Esophagus squamous epithelium (tissue), 5 donors: ENCODE measurements around the gene ZNF280A. TPM values are rescaled to one million over a fixed set of nuclear protein-coding genes. Genes with fewer than 3 reads are reported as not detected.
"Not testable (repeated sequence)": the region's sequence is repeated elsewhere in the genome, so short reads cannot be mapped to it uniquely, and the experiment has no call there.

ENCODE experiments used
- DNase-seq: peaks from one replicate; lab custom pipeline; 2025; lab: John Stamatoyannopoulos, UW
- H3K27ac ChIP-seq, 4 donors: fragments of 200-600 bp; sonication (generic); one replicate each; pipeline ENCODE4 v1.5.1; 2016 to 2019; ENCODE audit warnings: mild to moderate bottlenecking in 1 of 4
- H3K27me3 ChIP-seq, 4 donors: fragments of 200-600 bp; sonication (generic); 1 replicate in 3 of 4; 2 replicates in 1 of 4; pipeline versions ENCODE4 v1.5.1 to v1.6.0; 2017 to 2021; ENCODE audit warnings: antibody characterized with exemption in 1 of 4
- H3K36me3 ChIP-seq, 3 donors: fragments of 200-600 bp; sonication (generic); one replicate each; pipeline ENCODE4 v1.5.1; 2016 to 2019
- H3K4me1 ChIP-seq, 3 donors: fragments of 200-600 bp; sonication (generic); one replicate each; pipeline ENCODE4 v1.5.1; 2017 to 2019
- H3K4me3 ChIP-seq, 4 donors: fragments of 200-600 bp; sonication (generic); 1 replicate in 3 of 4; 2 replicates in 1 of 4; pipeline ENCODE4 v1.5.1; 2016 to 2019; ENCODE audit warnings: mild to moderate bottlenecking in 2 of 4, moderate library complexity in 1 of 4
- H3K9me3 ChIP-seq, 3 donors: fragments of 200-600 bp; sonication (generic); one replicate each; pipeline ENCODE4 v1.5.1; 2016 to 2019
- CTCF ChIP-seq, 6 experiments: fragments of 450-650 bp in 4 of 6; fragments of 200-600 bp in 2 of 6; sonication (generic) in 2 of 6; IDR thresholded peaks; one replicate each; pipeline ENCODE4 v1.5.1; 2016 to 2019; ENCODE audit warnings: antibody characterized with exemption in 6 of 6, mild to moderate bottlenecking in 4 of 6, moderate library complexity in 4 of 6
- POLR2A ChIP-seq, 4 donors: fragments of 450-650 bp; IDR thresholded peaks; one replicate each; pipeline ENCODE4 v1.6.1; 2017; ENCODE audit warnings: antibody characterized with exemption in 4 of 4, mild to moderate bottlenecking in 4 of 4, moderate library complexity in 3 of 4
- WGBS, 2 donors: methylation state at CpG; one replicate each; pipeline ENCODE4 v1.1.5; 2018; 5-methylcytosine and 5-hydroxymethylcytosine counted together
- intact Hi-C: fragments of 100-400 bp; cut with DNase I; formaldehyde crosslinking; loops from one replicate; pipeline ENCODE4 v1.15.0; 2022
- total RNA-seq, 4 donors: library from RNA; depleted of rRNA; stranded (reverse); fragments of >200 nt; gene quantifications; one replicate each; pipeline ENCODE4 v1.1.0, GENCODE V29; 2016
- donor health status: DM: yes; HTN: yes; CAD: no.

Gene ZNF280A
- total RNA-seq, 4 donors from 2014 or later: not detected

DNA sequence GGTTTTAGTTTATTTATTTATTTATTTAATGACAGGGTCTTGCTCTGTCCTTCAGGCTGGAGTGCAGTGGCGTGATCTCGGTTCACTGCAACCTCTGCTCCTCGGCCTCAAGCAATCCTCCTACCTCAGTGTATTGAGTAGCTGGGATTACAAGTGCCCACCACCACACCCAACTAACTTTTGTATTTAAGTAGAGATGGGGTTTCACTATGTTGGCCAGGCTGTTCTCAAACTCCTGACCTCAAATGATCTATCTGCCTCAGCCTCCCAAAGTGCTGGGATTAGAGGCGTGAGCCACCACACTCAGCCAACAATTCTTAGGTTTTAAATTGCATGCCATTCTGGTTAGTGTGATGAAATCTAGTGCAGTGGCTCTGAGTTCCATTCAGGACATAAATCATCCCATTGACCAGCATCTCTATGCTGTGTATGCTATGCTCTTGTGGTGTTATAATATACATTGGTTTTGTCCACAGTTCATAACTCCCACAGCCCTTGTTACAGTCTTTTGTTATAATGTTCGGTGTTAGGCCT is 40.0 kb downstream of the ZNF280A start:
- H3K27ac ChIP-seq: no peak overlapping the region
- H3K27me3 ChIP-seq: no peaks in the 10 kb centered on the region
- 91 to 94% methylated on average over 5 of the region's 5 CpGs for WGBS, 2 donors

DNA sequence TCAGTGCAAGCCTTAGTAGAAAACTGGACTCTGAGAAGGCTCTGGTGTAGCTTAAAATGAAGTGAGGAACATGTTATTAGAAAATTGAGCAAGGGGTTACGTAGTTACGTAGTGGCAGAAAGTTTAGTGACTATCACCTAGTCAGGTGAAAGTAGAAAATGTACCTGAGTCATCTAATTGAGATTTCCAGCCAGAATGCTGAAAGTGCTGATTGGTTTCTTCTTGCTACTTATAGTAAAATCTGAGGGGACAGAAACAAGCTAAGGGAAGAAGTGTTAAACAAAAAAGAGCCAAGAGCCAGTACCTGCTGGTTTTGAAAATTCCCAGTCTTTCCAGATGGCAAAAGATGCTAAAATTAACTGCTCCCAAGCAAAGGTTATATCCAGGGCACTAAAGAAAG is 41.0 kb downstream of the ZNF280A start:
- WGBS, 2 donors: 89 to 90% methylated on average over 2 of the region's 2 CpGs
- Histone ChIP-seq H3K4me3 (no peak overlapping the region), H3K27ac (no peak overlapping the region), H3K9me3 (no peaks in the 10 kb centered on the region), H3K27me3 (no peaks in the 10 kb centered on the region), H3K4me1 (no peaks in the 10 kb centered on the region), H3K36me3 (no peaks in the 10 kb centered on the region)
- DNase-seq: no peak
- TF ChIP-seq POLR2A (IDR thresholded peaks at IDR 0.05) (no peak), CTCF (IDR thresholded peaks at IDR 0.05) (no peak)
- intact Hi-C loops: no loop called here

More for the DNA sequence above, 40.0 kb downstream of the ZNF280A start:
- DNase-seq: no peak
- intact Hi-C loops: no loop called here
- TF ChIP-seq POLR2A (IDR thresholded peaks at IDR 0.05) (no peak), CTCF (IDR thresholded peaks at IDR 0.05) (no peak)
- H3K9me3 ChIP-seq: no peaks in the 10 kb centered on the region
- no peaks in the 10 kb centered on the region for H3K36me3 ChIP-seq
- no peaks in the 10 kb centered on the region for H3K4me1 ChIP-seq
- H3K4me3 ChIP-seq: no peak overlapping the region

GRCh38 chr22:22478470-22478869 is 41.6 kb downstream of the ZNF280A start:
- Histone ChIP-seq H3K27ac (no peak overlapping the region), H3K9me3 (no peaks in the 10 kb centered on the region), H3K4me3 (no peak overlapping the region), H3K4me1 (no peaks in the 10 kb centered on the region), H3K27me3 (no peaks in the 10 kb centered on the region), H3K36me3 (no peaks in the 10 kb centered on the region)
- TF ChIP-seq POLR2A (IDR thresholded peaks at IDR 0.05): no peak
- no peak for TF ChIP-seq CTCF (IDR thresholded peaks at IDR 0.05)
- intact Hi-C loops: no loop called here
- no peak for DNase-seq

GRCh38 chr22:22474733-22475132 is 45.3 kb downstream of the ZNF280A start:
- no peak for DNase-seq
- no peaks in the 10 kb centered on the region for H3K9me3 ChIP-seq
- 49 to 53% methylated on average over 2 of the region's 2 CpGs for WGBS, 2 donors
- no peak for TF ChIP-seq CTCF (IDR thresholded peaks at IDR 0.05)
- no peak for TF ChIP-seq POLR2A (IDR thresholded peaks at IDR 0.05)
- no peaks in the 10 kb centered on the region for H3K27me3 ChIP-seq
- intact Hi-C loops: no loop called here
- no peak overlapping the region for H3K27ac ChIP-seq
- no peaks in the 10 kb centered on the region for H3K4me1 ChIP-seq
- no peaks in the 10 kb centered on the region for H3K36me3 ChIP-seq
- H3K4me3 ChIP-seq: no peak overlapping the region

DNA sequence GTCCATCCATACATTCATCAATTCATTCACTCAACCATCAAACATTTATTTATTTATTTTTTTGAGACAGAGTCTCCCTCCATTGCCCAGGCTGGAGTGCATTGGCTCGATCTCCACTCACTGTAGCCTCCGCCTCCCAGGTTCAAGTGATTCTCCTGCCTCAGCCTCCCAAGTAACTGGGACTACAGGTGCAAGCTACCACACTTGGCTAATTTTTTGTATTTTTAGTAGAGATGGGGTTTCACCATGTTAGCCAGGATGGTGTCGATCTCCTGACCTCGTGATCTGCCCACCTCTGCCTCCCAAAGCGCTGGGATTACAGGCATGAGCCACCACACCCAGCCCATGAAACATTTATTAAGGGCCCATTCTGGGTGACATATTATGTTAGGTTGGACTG is 49.0 kb downstream of the ZNF280A start:
- H3K27ac ChIP-seq, H3K4me1 ChIP-seq, H3K4me3 ChIP-seq, DNase-seq, H3K36me3 ChIP-seq, intact Hi-C loops, H3K27me3 ChIP-seq: not testable (repeated sequence)
- H3K9me3 ChIP-seq: peaks cover 0 to 16% (median 0%) of the 10 kb centered on the region in 3 donors
- WGBS, 2 donors: 66 to 96% methylated on average over 3 to 5 of the region's 5 CpGs

- no peaks in the 10 kb centered on the region for H3K36me3 ChIP-seq
- 69 to 82% methylated on average over 2 of the region's 2 CpGs for WGBS, 2 donors
- intact Hi-C loops: no loop called here
- peaks cover 0 to 16% (median 0%) of the 10 kb centered on the region in 3 donors for H3K9me3 ChIP-seq
- no peak overlapping the region for H3K4me3 ChIP-seq
- H3K27ac ChIP-seq: no peak overlapping the region
- DNase-seq: no peak
- peaks cover 0 to 18% (median 0%) of the 10 kb centered on the region in 4 donors for H3K27me3 ChIP-seq
- TF ChIP-seq POLR2A (IDR thresholded peaks at IDR 0.05) (no peak), CTCF (IDR thresholded peaks at IDR 0.05) (no peak)
- no peaks in the 10 kb centered on the region for H3K4me1 ChIP-seq
Measured at GRCh38 chr22:22469527-22469926, 50.5 kb downstream of the ZNF280A start.

DNA sequence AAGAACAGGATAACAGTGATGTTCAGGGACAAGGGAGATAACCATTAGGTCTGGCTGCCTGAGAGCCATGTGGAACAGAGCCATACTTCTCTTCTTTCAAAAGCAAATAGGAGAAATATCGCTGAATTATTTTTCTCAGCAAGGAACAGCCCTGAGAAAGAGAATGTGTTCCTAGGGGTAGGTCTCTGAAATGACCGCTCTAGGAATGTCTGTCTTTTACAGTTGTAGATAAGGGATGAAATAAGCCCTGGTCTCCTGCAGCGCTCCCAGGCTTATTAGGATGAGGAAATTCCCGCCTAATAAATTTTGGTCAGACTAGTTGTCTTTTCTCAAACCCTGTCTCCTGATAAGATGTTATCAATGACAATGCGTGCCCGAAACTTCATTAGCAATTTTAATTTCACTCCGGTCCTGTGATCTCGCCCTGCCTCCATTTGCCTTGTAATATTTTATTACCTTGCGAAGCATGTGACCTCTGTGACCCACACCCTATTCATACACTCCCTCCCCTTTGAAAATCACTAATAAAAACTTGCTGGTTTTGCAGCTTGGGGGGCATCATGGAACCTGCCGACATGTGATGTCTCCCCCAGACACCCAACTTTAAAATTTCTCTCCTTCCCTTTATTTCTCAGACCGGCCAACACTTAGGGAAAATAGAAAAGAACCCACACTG is 51.1 kb downstream of the ZNF280A start:
- H3K27me3 ChIP-seq: peaks cover 0 to 24% (median 0%) of the 10 kb centered on the region in 4 donors
- DNase-seq, intact Hi-C loops, H3K27ac ChIP-seq, H3K36me3 ChIP-seq, H3K4me1 ChIP-seq, H3K4me3 ChIP-seq: not testable (repeated sequence)
- peaks cover 0 to 16% (median 0%) of the 10 kb centered on the region in 3 donors for H3K9me3 ChIP-seq
- 84 to 88% methylated on average over 10 to 11 of the region's 11 CpGs for WGBS, 2 donors
